Caco-2 (cell line): ENCODE measurements around the gene CLEC16A. TPM values are rescaled to one million over a fixed set of nuclear protein-coding genes. Genes with fewer than 3 reads are reported as not detected.

Experiments
- BruUV-seq: library from RNA; stranded (reverse); fragments of 400-500 nt; replicated peaks from 2 replicates; lab custom pipeline; 2021; lab: Mats Ljungman, UMichigan
- CTCF ChIA-PET: fragments of 300-600 bp; sonication (Branson Sonifier 250); formaldehyde crosslinking; loops from one replicate; lab custom pipeline; 2022; ENCODE audit warnings: antibody characterized with exemption; lab: Charles Lee
- POLR2A ChIA-PET: fragments of 300-600 bp; sonication (Branson Sonifier 250); formaldehyde crosslinking; loops from one replicate; lab custom pipeline; 2022; ENCODE audit warnings: antibody characterized with exemption; lab: Charles Lee
- DNase-seq, 2 experiments: peaks; one replicate each; pipeline versions ENCODE4 v3.0.0 to v3.0.0-alpha.2; 2020 to 2022
- H3K27me3 ChIP-seq: replicated peaks from 2 replicates; pipeline ENCODE4 v1.6.0; 2011; ENCODE audit warnings: low read length; ENCODE audit not compliant: control insufficient read depth, insufficient read depth
- H3K36me3 ChIP-seq: 2 replicates; pipeline ENCODE4 v1.5.1; 2011; ENCODE audit warnings: low read length; ENCODE audit not compliant: control insufficient read depth, insufficient read depth
- H3K4me1 ChIP-seq: fragments of 250-450 bp; sonication (Bioruptor Pico); 2 replicates; pipeline ENCODE4 v1.5.1; 2020; ENCODE audit warnings: mild to moderate bottlenecking
- H3K4me3 ChIP-seq: 2 replicates; pipeline ENCODE4 v1.5.1; 2011; ENCODE audit warnings: low read depth, mild to moderate bottlenecking, control low read depth, low read length
- H3K9me3 ChIP-seq: fragments of 250-450 bp; sonication (Bioruptor Pico); 2 replicates; pipeline ENCODE4 v1.5.1; 2020; ENCODE audit warnings: mild to moderate bottlenecking, moderate library complexity
- H3K27ac Mint-ChIP-seq: one replicate; pipeline ENCODE4 v1.8.0; 2022; ENCODE audit warnings: mixed read lengths; ENCODE audit not compliant: unreplicated experiment
- H3K27me3 Mint-ChIP-seq: one replicate; pipeline ENCODE4 v1.8.0; 2022; ENCODE audit warnings: mixed read lengths; ENCODE audit not compliant: insufficient read depth, unreplicated experiment
- H3K36me3 Mint-ChIP-seq: one replicate; pipeline ENCODE4 v1.8.0; 2022; ENCODE audit warnings: mild to moderate bottlenecking, mixed read lengths; ENCODE audit not compliant: insufficient read depth, unreplicated experiment
- H3K4me1 Mint-ChIP-seq: one replicate; pipeline ENCODE4 v1.8.0; 2022; ENCODE audit warnings: low read depth, mixed read lengths; ENCODE audit not compliant: unreplicated experiment
- H3K4me3 Mint-ChIP-seq: one replicate; pipeline ENCODE4 v1.8.0; 2022; ENCODE audit warnings: mild to moderate bottlenecking, moderate library complexity, mixed read lengths; ENCODE audit not compliant: unreplicated experiment
- H3K9me3 Mint-ChIP-seq: one replicate; pipeline ENCODE4 v1.8.0; 2022; ENCODE audit warnings: mixed read lengths; ENCODE audit not compliant: unreplicated experiment
- CTCF ChIP-seq, 2 experiments: fragments of 200-600 bp in 1 of 2; IDR thresholded peaks; 1 replicate in 1 of 2; 2 replicates in 1 of 2; pipeline versions ENCODE4 v1.5.1 to v1.8.0; 2011 to 2022; ENCODE audit warnings: antibody characterized with exemption in 1 of 2, control low read depth in 1 of 2, inconsistent platforms in 1 of 2, low read depth in 1 of 2, low read length in 1 of 2, mild to moderate bottlenecking in 1 of 2, moderate library complexity in 1 of 2; ENCODE audit not compliant: insufficient read depth in 1 of 2, severe bottlenecking in 1 of 2, unreplicated experiment in 1 of 2
- intact Hi-C: fragments of 100-400 bp; cut with micrococcal nuclease; formaldehyde crosslinking; loops from one replicate; pipeline ENCODE4 v1.10.0; 2022; ENCODE audit not compliant: unreplicated experiment
- total RNA-seq: library from RNA; stranded (reverse); gene quantifications from 2 replicates; pipeline ENCODE4 v1.2.3, GENCODE V29; 2022

CLEC16A gene
- total RNA-seq, 1 experiment from 2014 or later = 27.0 TPM

- TF ChIP-seq CTCF (IDR thresholded peaks at IDR 0.05; ENCODE audit: insufficient read depth in 1 of 2, low read depth in 1 of 2, low read length in 1 of 2, severe bottlenecking in 1 of 2, unreplicated experiment in 1 of 2) = no peak
- Histone ChIP-seq H3K36me3 (no peaks in the 10 kb centered on the region), H3K4me1 (no peaks in the 10 kb centered on the region), H3K27me3 (no peaks in the 10 kb centered on the region), H3K9me3 (no peaks in the 10 kb centered on the region), H3K4me3 (no peak overlapping the region)
- Mint-ChIP-seq H3K27ac (no peak overlapping the region), H3K36me3 (peaks cover 6% of the 10 kb centered on the region), H3K27me3 (no peaks in the 10 kb centered on the region), H3K9me3 (no peaks in the 10 kb centered on the region), H3K4me3 (no peak overlapping the region), H3K4me1 (no peaks in the 10 kb centered on the region)
- intact Hi-C loops = no loop called here
- DNase-seq = no peak
- ChIA-PET POLR2A (no interaction called here), CTCF (no interaction called here)
- no TSS peak for BruUV-seq
Measured at GRCh38 chr16:11170696-11171447, 226.5 kb downstream of the CLEC16A start.

GRCh38 chr16:11171448-11171709 lies 227.0 kb downstream of the CLEC16A start:
- H3K4me1 Mint-ChIP-seq = no peaks in the 10 kb centered on the region
- H3K27me3 ChIP-seq = no peaks in the 10 kb centered on the region
- H3K36me3 Mint-ChIP-seq = peaks cover 6% of the 10 kb centered on the region
- H3K36me3 ChIP-seq = no peaks in the 10 kb centered on the region
- no peaks in the 10 kb centered on the region for H3K9me3 ChIP-seq
- H3K27me3 Mint-ChIP-seq = no peaks in the 10 kb centered on the region
- intact Hi-C loops = no loop called here
- BruUV-seq = no TSS peak
- H3K4me1 ChIP-seq = no peaks in the 10 kb centered on the region
- no peak overlapping the region for H3K4me3 ChIP-seq
- ChIA-PET CTCF (no interaction called here), POLR2A (no interaction called here)
- DNase-seq = no peak
- no peaks in the 10 kb centered on the region for H3K9me3 Mint-ChIP-seq
- no peak overlapping the region for H3K4me3 Mint-ChIP-seq
- TF ChIP-seq CTCF (IDR thresholded peaks at IDR 0.05; ENCODE audit: insufficient read depth in 1 of 2, low read depth in 1 of 2, low read length in 1 of 2, severe bottlenecking in 1 of 2, unreplicated experiment in 1 of 2) = no peak
- no peak overlapping the region for H3K27ac Mint-ChIP-seq

- H3K9me3 Mint-ChIP-seq = no peaks in the 10 kb centered on the region
- H3K4me1 Mint-ChIP-seq = no peaks in the 10 kb centered on the region
- Histone ChIP-seq H3K27me3 (no peaks in the 10 kb centered on the region), H3K4me3 (no peak overlapping the region), H3K9me3 (no peaks in the 10 kb centered on the region), H3K36me3 (no peaks in the 10 kb centered on the region), H3K4me1 (no peaks in the 10 kb centered on the region)
- H3K27me3 Mint-ChIP-seq = no peaks in the 10 kb centered on the region
- intact Hi-C loops = no loop called here
- no peak overlapping the region for H3K4me3 Mint-ChIP-seq
- DNase-seq = no peak
- H3K36me3 Mint-ChIP-seq = peaks cover 6% of the 10 kb centered on the region
- H3K27ac Mint-ChIP-seq = no peak overlapping the region
- POLR2A ChIA-PET = interaction anchor here (0.5 kb wide), 1 partner anchor 84 kb away, joined by 5 read pairs; no protein-coding TSS in a partner anchor
- CTCF ChIA-PET = no interaction called here
- no peak for TF ChIP-seq CTCF (IDR thresholded peaks at IDR 0.05; ENCODE audit: insufficient read depth in 1 of 2, low read depth in 1 of 2, low read length in 1 of 2, severe bottlenecking in 1 of 2, unreplicated experiment in 1 of 2)
- no TSS peak for BruUV-seq
Measured at GRCh38 chr16:11171757-11172299, 227.5 kb downstream of the CLEC16A start.
